WERI-Rb-1 (cell line): Measurements from ENCODE around the gene MGLL.

ENCODE experiments used
- DNase-seq: peaks from one replicate; pipeline ENCODE4 v3.0.0-alpha.2; 2020
- H3K27ac ChIP-seq: fragments of 250-450 bp; sonication (Bioruptor Pico); 2 replicates; pipeline ENCODE4 v1.5.1; 2020; ENCODE audit warnings: mild to moderate bottlenecking, moderate library complexity
- H3K27me3 ChIP-seq: fragments of 250-450 bp; sonication (Bioruptor Pico); 2 replicates; pipeline ENCODE4 v1.5.1; 2021; ENCODE audit warnings: mild to moderate bottlenecking, low read depth, moderate library complexity; ENCODE audit not compliant: insufficient read depth, severe bottlenecking
- H3K36me3 ChIP-seq: fragments of 250-450 bp; sonication (Bioruptor Pico); 2 replicates; pipeline ENCODE4 v1.5.1; 2020; ENCODE audit warnings: mild to moderate bottlenecking, moderate library complexity
- H3K4me3 ChIP-seq: 2 replicates; pipeline ENCODE4 v1.5.1; 2011; ENCODE audit warnings: low read depth, mild to moderate bottlenecking, control low read depth, low read length
- H3K9me3 ChIP-seq: fragments of 250-450 bp; sonication (Bioruptor Pico); 2 replicates; pipeline ENCODE4 v1.5.1; 2021; ENCODE audit warnings: mild to moderate bottlenecking, moderate library complexity; ENCODE audit not compliant: severe bottlenecking
- TF ChIP-seq, protein P1 (sequence below): IDR thresholded peaks from 2 replicates; pipeline ENCODE4 v1.5.1; 2011; ENCODE audit warnings: low read depth, mild to moderate bottlenecking, control low read depth, inconsistent platforms, low read length

The MGLL gene

GRCh38 chr3:127853681-127854080 is 31.4 kb upstream of the MGLL start:
- peak; percentile 62 for DNase-seq
- Histone ChIP-seq H3K27ac (no peak overlapping the region), H3K36me3 (no peaks in the 10 kb centered on the region), H3K27me3 (no peaks in the 10 kb centered on the region), H3K4me3 (no peak overlapping the region), H3K9me3 (no peaks in the 10 kb centered on the region)
- TF ChIP-seq, protein P1, sequence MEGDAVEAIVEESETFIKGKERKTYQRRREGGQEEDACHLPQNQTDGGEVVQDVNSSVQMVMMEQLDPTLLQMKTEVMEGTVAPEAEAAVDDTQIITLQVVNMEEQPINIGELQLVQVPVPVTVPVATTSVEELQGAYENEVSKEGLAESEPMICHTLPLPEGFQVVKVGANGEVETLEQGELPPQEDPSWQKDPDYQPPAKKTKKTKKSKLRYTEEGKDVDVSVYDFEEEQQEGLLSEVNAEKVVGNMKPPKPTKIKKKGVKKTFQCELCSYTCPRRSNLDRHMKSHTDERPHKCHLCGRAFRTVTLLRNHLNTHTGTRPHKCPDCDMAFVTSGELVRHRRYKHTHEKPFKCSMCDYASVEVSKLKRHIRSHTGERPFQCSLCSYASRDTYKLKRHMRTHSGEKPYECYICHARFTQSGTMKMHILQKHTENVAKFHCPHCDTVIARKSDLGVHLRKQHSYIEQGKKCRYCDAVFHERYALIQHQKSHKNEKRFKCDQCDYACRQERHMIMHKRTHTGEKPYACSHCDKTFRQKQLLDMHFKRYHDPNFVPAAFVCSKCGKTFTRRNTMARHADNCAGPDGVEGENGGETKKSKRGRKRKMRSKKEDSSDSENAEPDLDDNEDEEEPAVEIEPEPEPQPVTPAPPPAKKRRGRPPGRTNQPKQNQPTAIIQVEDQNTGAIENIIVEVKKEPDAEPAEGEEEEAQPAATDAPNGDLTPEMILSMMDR: peak; percentile 52

DNA sequence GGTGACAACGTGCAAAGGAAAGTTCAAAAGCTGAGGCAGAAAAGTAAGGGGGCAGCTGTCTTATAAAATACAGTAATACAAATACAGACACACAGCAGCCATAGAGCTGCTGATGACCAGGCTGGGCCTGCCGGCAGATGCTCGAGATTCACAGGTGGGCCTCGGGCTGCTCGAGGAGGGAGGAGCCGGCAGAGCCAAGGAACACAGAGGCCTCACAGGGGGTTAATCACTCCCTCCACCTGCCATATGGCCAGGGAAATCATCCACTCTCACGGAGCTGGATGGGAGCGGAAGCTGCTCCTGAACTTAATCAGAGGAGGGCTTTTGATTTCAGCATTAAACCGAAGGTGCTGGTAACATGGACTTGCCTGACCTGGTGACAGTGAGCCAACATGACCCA is 29.6 kb upstream of the MGLL start:
- Histone ChIP-seq H3K27ac (peak overlapping the region; percentile 69), H3K36me3 (no peaks in the 10 kb centered on the region), H3K4me3 (no peak overlapping the region), H3K27me3 (no peaks in the 10 kb centered on the region), H3K9me3 (no peaks in the 10 kb centered on the region)
- TF ChIP-seq, protein P1: no peak
- peak; percentile 95 for DNase-seq

GRCh38 chr3:127849368-127849767 is 27.1 kb upstream of the MGLL start:
- Histone ChIP-seq H3K36me3 (no peaks in the 10 kb centered on the region), H3K4me3 (no peak overlapping the region), H3K9me3 (no peaks in the 10 kb centered on the region), H3K27ac (peak overlapping the region; percentile 7), H3K27me3 (no peaks in the 10 kb centered on the region)
- TF ChIP-seq, protein P1: no peak
- peak; percentile 67 for DNase-seq

GRCh38 chr3:127848131-127849129 is 26.1 kb upstream of the MGLL start:
- DNase-seq: peak; percentile 11
- Histone ChIP-seq H3K4me3 (no peak overlapping the region), H3K27me3 (no peaks in the 10 kb centered on the region), H3K9me3 (no peaks in the 10 kb centered on the region), H3K27ac (peak overlapping the region; percentile 5; the same call in 1 of the 2 replicates), H3K36me3 (no peaks in the 10 kb centered on the region)
- TF ChIP-seq, protein P1: no peak

GRCh38 chr3:127847236-127847720 is 25.0 kb upstream of the MGLL start:
- DNase-seq: no peak
- no peaks in the 10 kb centered on the region for H3K36me3 ChIP-seq
- TF ChIP-seq, protein P1: no peak
- no peaks in the 10 kb centered on the region for H3K27me3 ChIP-seq
- H3K9me3 ChIP-seq: no peaks in the 10 kb centered on the region
- H3K27ac ChIP-seq: no peak overlapping the region
- H3K4me3 ChIP-seq: no peak overlapping the region
